KMS-11 (cell line): ENCODE data around the gene FEZF2.

Experiments used
- H2AFZ ChIP-seq: fragments of 200-600 bp; sonication (generic); 2 replicates; pipeline ENCODE4 v1.6.1; 2016; ENCODE audit warnings: antibody characterized with exemption, mixed run types, low read depth
- H3K27ac ChIP-seq: fragments of 200-600 bp; sonication (generic); 2 replicates; pipeline ENCODE4 v1.6.1; 2016; ENCODE audit warnings: mild to moderate bottlenecking, mixed run types
- H3K27me3 ChIP-seq: fragments of 200-600 bp; sonication (generic); 2 replicates; pipeline ENCODE4 v1.6.1; 2017; ENCODE audit warnings: mild to moderate bottlenecking, low read depth, mixed run types, moderate library complexity; ENCODE audit not compliant: insufficient read depth
- H3K36me3 ChIP-seq: fragments of 200-600 bp; sonication (generic); 2 replicates; pipeline ENCODE4 v1.6.1; 2017; ENCODE audit warnings: mild to moderate bottlenecking, mixed run types; ENCODE audit not compliant: insufficient read depth
- H3K4me1 ChIP-seq: fragments of 200-600 bp; sonication (generic); 2 replicates; pipeline ENCODE4 v1.6.1; 2016; ENCODE audit warnings: mild to moderate bottlenecking, low read depth, mixed run types; ENCODE audit not compliant: poor library complexity, severe bottlenecking
- H3K4me2 ChIP-seq: fragments of 200-600 bp; sonication (generic); 2 replicates; pipeline ENCODE4 v1.7.0; 2016; ENCODE audit warnings: mild to moderate bottlenecking, mixed run types
- H3K4me3 ChIP-seq: fragments of 200-600 bp; sonication (generic); IDR thresholded peaks from 2 replicates; pipeline ENCODE4 v1.6.1; 2017; ENCODE audit warnings: low read depth, low read length, mixed read lengths; ENCODE audit not compliant: insufficient read depth
- H3K79me2 ChIP-seq: fragments of 200-600 bp; sonication (generic); 2 replicates; pipeline ENCODE4 v1.6.1; 2016; ENCODE audit warnings: low read depth, mixed run types; ENCODE audit not compliant: insufficient read depth
- H3K9ac ChIP-seq: fragments of 200-600 bp; sonication (generic); 2 replicates; pipeline ENCODE4 v1.6.1; 2016; ENCODE audit warnings: mild to moderate bottlenecking, mixed run types
- H4K20me1 ChIP-seq: fragments of 200-600 bp; sonication (generic); 2 replicates; pipeline ENCODE4 v1.6.1; 2016; ENCODE audit warnings: mild to moderate bottlenecking, mixed run types; ENCODE audit not compliant: insufficient read depth
- CTCF ChIP-seq: fragments of 200-600 bp; sonication (generic); conservative IDR thresholded peaks from 2 replicates; pipeline ENCODE4 v1.6.1; 2017; ENCODE audit warnings: low read depth, mild to moderate bottlenecking, antibody characterized with exemption, low read length, moderate library complexity, mixed read lengths

Gene FEZF2

GRCh38 chr3:62373215-62373614, at the start of gene FEZF2:
Gene FEZF2 (minus strand): TSS chr3:62373550. CDS start chr3:62372868, 682 bp downstream.
- no peak within 1 kb of the TSS for H2AFZ ChIP-seq
- TF ChIP-seq CTCF = no peak
- no peaks in the 10 kb centered on the region for H3K27me3 ChIP-seq

DNA sequence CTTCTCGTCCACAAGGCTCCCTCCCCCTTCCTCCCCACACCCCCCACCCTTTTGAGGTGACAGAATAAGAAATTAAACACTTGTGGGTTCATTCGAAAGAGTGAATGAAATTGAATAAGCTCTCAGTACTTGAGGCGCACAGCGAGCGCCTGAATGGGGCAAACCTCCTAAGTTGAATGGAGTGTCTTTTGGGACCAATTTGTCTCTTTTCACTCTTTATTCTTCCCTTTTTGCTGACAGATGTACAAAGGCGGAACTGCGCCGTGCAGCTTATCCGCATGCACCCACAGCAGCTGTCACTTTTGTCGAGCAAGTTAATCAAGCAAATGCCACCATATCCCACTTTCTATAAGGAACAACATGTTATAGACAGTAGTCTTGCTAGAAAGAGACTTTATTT, 47.9 kb upstream of the FEZF2 start:
- no peak for TF ChIP-seq CTCF
- H3K27me3 ChIP-seq = no peaks in the 10 kb centered on the region
- no peak overlapping the region for H3K27ac ChIP-seq
- no peak overlapping the region for H2AFZ ChIP-seq
- no peak overlapping the region for H3K4me2 ChIP-seq
- H3K4me1 ChIP-seq = no peaks in the 10 kb centered on the region
- no peak overlapping the region for H3K4me3 ChIP-seq
- H3K9ac ChIP-seq = no peak overlapping the region
- no peaks in the 10 kb centered on the region for H3K79me2 ChIP-seq
- no peaks in the 10 kb centered on the region for H4K20me1 ChIP-seq
- H3K36me3 ChIP-seq = no peaks in the 10 kb centered on the region

More at GRCh38 chr3:62373215-62373614, at the start of gene FEZF2:
- Histone ChIP-seq H3K4me1 (no peaks in the 10 kb centered on the region), H3K36me3 (no peaks in the 10 kb centered on the region), H3K9ac (no peak within 1 kb of the TSS), H3K4me3 (no peak within 1 kb of the TSS), H3K4me2 (no peak within 1 kb of the TSS), H3K79me2 (no peaks in the 10 kb centered on the region), H4K20me1 (no peaks in the 10 kb centered on the region), H3K27ac (no peak within 1 kb of the TSS)

- no peak for TF ChIP-seq CTCF
- H3K9ac ChIP-seq = no peak overlapping the region
Measured at GRCh38 chr3:62416144-62416543, 42.8 kb upstream of the FEZF2 start.

DNA sequence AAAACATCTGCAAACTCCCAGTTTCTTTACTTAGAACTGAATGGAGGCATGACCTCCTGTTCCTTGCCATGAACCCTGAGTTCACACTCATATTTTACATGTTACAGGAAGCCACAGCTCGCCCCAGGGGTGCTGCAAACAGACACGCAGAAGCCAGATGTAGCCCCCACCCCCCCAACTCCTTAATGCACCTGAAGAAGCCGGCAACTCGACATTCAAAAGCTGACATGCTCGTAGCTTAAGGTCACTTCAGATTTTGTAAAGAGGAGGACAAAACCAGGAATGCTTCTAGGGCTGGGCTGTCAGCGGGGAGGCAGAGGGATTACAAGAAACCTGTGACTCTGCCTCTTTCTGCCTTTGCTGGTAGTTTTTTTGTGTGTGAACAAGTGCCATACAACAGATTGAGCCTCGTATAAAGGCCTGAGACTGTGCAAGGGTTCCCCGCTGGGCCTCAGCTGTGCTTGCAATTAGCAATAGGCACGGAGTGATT, 42.0 kb upstream of the FEZF2 start:
- Histone ChIP-seq H3K4me3 (no peak overlapping the region), H3K79me2 (no peaks in the 10 kb centered on the region), H3K27ac (no peak overlapping the region), H3K36me3 (no peaks in the 10 kb centered on the region), H2AFZ (no peak overlapping the region), H3K4me1 (no peaks in the 10 kb centered on the region), H3K27me3 (no peaks in the 10 kb centered on the region), H4K20me1 (no peaks in the 10 kb centered on the region), H3K9ac (no peak overlapping the region), H3K4me2 (no peak overlapping the region)
- TF ChIP-seq CTCF = no peak

More at GRCh38 chr3:62416144-62416543, 42.8 kb upstream of the FEZF2 start:
- Histone ChIP-seq H3K4me1 (no peaks in the 10 kb centered on the region), H3K79me2 (no peaks in the 10 kb centered on the region), H3K36me3 (no peaks in the 10 kb centered on the region), H3K4me2 (no peak overlapping the region), H3K27me3 (no peaks in the 10 kb centered on the region), H2AFZ (no peak overlapping the region), H4K20me1 (no peaks in the 10 kb centered on the region), H3K4me3 (no peak overlapping the region), H3K27ac (no peak overlapping the region)

DNA sequence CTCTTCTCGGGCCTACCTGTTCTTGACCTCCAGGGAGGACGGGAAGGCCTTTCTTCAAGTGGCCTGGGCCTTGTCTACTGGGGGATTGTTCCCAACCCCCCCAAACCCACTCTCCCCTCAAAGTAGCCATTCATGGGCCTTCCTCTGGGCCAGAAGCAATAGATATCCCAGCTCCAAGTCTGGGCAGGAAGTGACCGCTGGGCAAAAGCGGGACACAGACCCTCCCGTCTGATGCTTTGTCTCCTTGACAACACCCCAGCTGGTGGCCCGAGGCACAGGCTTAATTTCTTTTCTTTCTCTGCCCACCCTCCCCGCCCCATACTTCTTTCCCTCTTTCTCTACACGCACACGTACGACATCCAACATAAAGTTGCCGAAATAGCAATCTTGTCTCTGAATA, 41.4 kb upstream of the FEZF2 start:
- H3K4me3 ChIP-seq = no peak overlapping the region
- TF ChIP-seq CTCF = no peak
- no peak overlapping the region for H2AFZ ChIP-seq
- no peaks in the 10 kb centered on the region for H3K27me3 ChIP-seq
- no peaks in the 10 kb centered on the region for H4K20me1 ChIP-seq
- no peak overlapping the region for H3K27ac ChIP-seq
- H3K36me3 ChIP-seq = no peaks in the 10 kb centered on the region
- H3K9ac ChIP-seq = no peak overlapping the region
- H3K79me2 ChIP-seq = no peaks in the 10 kb centered on the region
- no peak overlapping the region for H3K4me2 ChIP-seq
- H3K4me1 ChIP-seq = no peaks in the 10 kb centered on the region
